WTC11 (cell line): ENCODE data around the gene ITPR3. TPM values are rescaled to one million over a fixed set of nuclear protein-coding genes. Genes with fewer than 3 reads are reported as not detected.
A peak's percentile ranks its signal among the peaks of the same experiment; 100 is the strongest.

Experiments
- ATAC-seq: fragments of 200-7000 bp; cut with Tn5 transposase; 2 replicates; pipeline ENCODE4 v1.10.0; 2021; ENCODE audit warnings: mild to moderate bottlenecking, moderate library complexity
- CTCF ChIA-PET: fragments of 300-600 bp; sonication (Branson Sonifier 250); formaldehyde crosslinking; loops from one replicate; lab custom pipeline; 2021; ENCODE audit warnings: antibody characterized with exemption; lab: Charles Lee
- POLR2A ChIA-PET: fragments of 350-600 bp; sonication (Branson Sonifier 250); formaldehyde crosslinking; loops from one replicate; lab custom pipeline; 2021; ENCODE audit warnings: antibody characterized with exemption; lab: Charles Lee
- DNase-seq: peaks from one replicate; pipeline ENCODE4 v3.0.0; 2021; ENCODE audit warnings: low spot score
- H3K27ac Mint-ChIP-seq: 2 replicates; pipeline ENCODE4 v1.8.0; 2021; ENCODE audit warnings: mixed read lengths
- H3K27me3 Mint-ChIP-seq: 2 replicates; pipeline ENCODE4 v1.8.0; 2021; ENCODE audit warnings: low read depth, mild to moderate bottlenecking, moderate library complexity, mixed read lengths
- H3K36me3 Mint-ChIP-seq: 2 replicates; pipeline ENCODE4 v1.8.0; 2021; ENCODE audit warnings: mixed read lengths
- H3K4me1 Mint-ChIP-seq: 2 replicates; pipeline ENCODE4 v1.8.0; 2022; ENCODE audit warnings: mixed read lengths
- H3K4me3 Mint-ChIP-seq: 2 replicates; pipeline ENCODE4 v1.8.0; 2021; ENCODE audit warnings: mild to moderate bottlenecking, moderate library complexity, mixed read lengths
- H3K9me3 Mint-ChIP-seq: 2 replicates; pipeline ENCODE4 v1.8.0; 2021; ENCODE audit warnings: mixed read lengths
- AR ChIP-seq: fragments of 250-450 bp; sonication (Bioruptor Pico); IDR thresholded peaks from 2 replicates; pipeline ENCODE4 v1.9.0; 2021; ENCODE audit warnings: mild to moderate bottlenecking
- CREM ChIP-seq: sonication (generic); formaldehyde crosslinking; IDR thresholded peaks from 2 replicates; pipeline ENCODE4 v1.8.1; 2022; ENCODE audit warnings: mild to moderate bottlenecking, missing genetic modification reagents, moderate library complexity
- ETV6 ChIP-seq: sonication (generic); formaldehyde crosslinking; IDR thresholded peaks from 2 replicates; pipeline ENCODE4 v1.8.1; 2022; ENCODE audit warnings: mild to moderate bottlenecking, missing genetic modification reagents
- FOXK1 ChIP-seq: sonication (generic); formaldehyde crosslinking; IDR thresholded peaks from 2 replicates; pipeline ENCODE4 v1.8.0; 2022; ENCODE audit warnings: mild to moderate bottlenecking, moderate library complexity, missing genetic modification reagents
- JAZF1 ChIP-seq: fragments of 250-450 bp; sonication (Bioruptor Pico); IDR thresholded peaks from 2 replicates; pipeline ENCODE4 v1.9.0; 2021; ENCODE audit warnings: moderate library complexity, mild to moderate bottlenecking, inconsistent platforms
- JUN ChIP-seq: sonication (generic); formaldehyde crosslinking; IDR thresholded peaks from 2 replicates; pipeline ENCODE4 v1.8.0; 2023; ENCODE audit warnings: mild to moderate bottlenecking, missing genetic modification reagents
- KAT7 ChIP-seq: sonication (generic); formaldehyde crosslinking; IDR thresholded peaks from 2 replicates; pipeline ENCODE4 v1.8.1; 2023; ENCODE audit warnings: missing genetic modification reagents, mild to moderate bottlenecking, borderline replicate concordance
- NFATC4 ChIP-seq: fragments of 250-450 bp; sonication (Bioruptor Pico); IDR thresholded peaks from 2 replicates; pipeline ENCODE4 v1.9.0; 2021; ENCODE audit warnings: mild to moderate bottlenecking
- NFE2L1 ChIP-seq: sonication (generic); formaldehyde crosslinking; IDR thresholded peaks from 2 replicates; pipeline ENCODE4 v1.8.1; 2023; ENCODE audit warnings: missing genetic modification reagents
- NFYB ChIP-seq: sonication (generic); formaldehyde crosslinking; conservative IDR thresholded peaks from 2 replicates; pipeline ENCODE4 v1.8.0; 2022; ENCODE audit warnings: low read depth, missing genetic modification reagents
- ZMAT4 ChIP-seq: fragments of 250-450 bp; sonication (Bioruptor Pico); IDR thresholded peaks from 2 replicates; pipeline ENCODE4 v1.9.0; 2021; ENCODE audit warnings: mild to moderate bottlenecking
- ZNF138 ChIP-seq: sonication (generic); formaldehyde crosslinking; conservative IDR thresholded peaks from 2 replicates; pipeline ENCODE4 v1.8.1; 2022; ENCODE audit warnings: mild to moderate bottlenecking, moderate library complexity, missing genetic modification reagents
- ZNF317 ChIP-seq: sonication (generic); formaldehyde crosslinking; IDR thresholded peaks from 2 replicates; pipeline ENCODE4 v1.8.1; 2023; ENCODE audit warnings: low read depth, mild to moderate bottlenecking, moderate library complexity, missing genetic modification reagents, borderline replicate concordance
- ZNF423 ChIP-seq: fragments of 250-450 bp; sonication (Bioruptor Pico); IDR thresholded peaks from 2 replicates; pipeline ENCODE4 v2.1.2; 2022; ENCODE audit warnings: mild to moderate bottlenecking, moderate library complexity
- ZNF671 ChIP-seq: fragments of 250-450 bp; sonication (Bioruptor Pico); IDR thresholded peaks from 2 replicates; pipeline ENCODE4 v1.8.0; 2021; ENCODE audit warnings: mild to moderate bottlenecking
- total RNA-seq: library from RNA; stranded (reverse); gene quantifications from 3 replicates; pipeline ENCODE4 v1.2.3, GENCODE V29; 2021
- TF ChIP-seq, protein P1 (sequence below): sonication (generic); formaldehyde crosslinking; IDR thresholded peaks from 2 replicates; pipeline ENCODE4 v1.8.1; 2022; ENCODE audit warnings: low read depth, mild to moderate bottlenecking, moderate library complexity, missing genetic modification reagents, borderline replicate concordance
- TF ChIP-seq, protein P2 (sequence below): sonication (generic); formaldehyde crosslinking; IDR thresholded peaks from 2 replicates; pipeline ENCODE4 v1.8.1; 2023; ENCODE audit warnings: mild to moderate bottlenecking, missing genetic modification reagents, moderate library complexity
- TF ChIP-seq, protein P3 (sequence below): sonication (generic); formaldehyde crosslinking; IDR thresholded peaks from 2 replicates; pipeline ENCODE4 v1.8.1; 2023; ENCODE audit warnings: mild to moderate bottlenecking, missing genetic modification reagents, borderline replicate concordance
- TF ChIP-seq, protein P4 (sequence below): sonication (generic); formaldehyde crosslinking; IDR thresholded peaks from 2 replicates; pipeline ENCODE4 v1.8.1; 2023; ENCODE audit warnings: mild to moderate bottlenecking, missing genetic modification reagents

ITPR3 gene
- total RNA-seq, 1 experiment from 2014 or later, result 47.3 TPM

DNA sequence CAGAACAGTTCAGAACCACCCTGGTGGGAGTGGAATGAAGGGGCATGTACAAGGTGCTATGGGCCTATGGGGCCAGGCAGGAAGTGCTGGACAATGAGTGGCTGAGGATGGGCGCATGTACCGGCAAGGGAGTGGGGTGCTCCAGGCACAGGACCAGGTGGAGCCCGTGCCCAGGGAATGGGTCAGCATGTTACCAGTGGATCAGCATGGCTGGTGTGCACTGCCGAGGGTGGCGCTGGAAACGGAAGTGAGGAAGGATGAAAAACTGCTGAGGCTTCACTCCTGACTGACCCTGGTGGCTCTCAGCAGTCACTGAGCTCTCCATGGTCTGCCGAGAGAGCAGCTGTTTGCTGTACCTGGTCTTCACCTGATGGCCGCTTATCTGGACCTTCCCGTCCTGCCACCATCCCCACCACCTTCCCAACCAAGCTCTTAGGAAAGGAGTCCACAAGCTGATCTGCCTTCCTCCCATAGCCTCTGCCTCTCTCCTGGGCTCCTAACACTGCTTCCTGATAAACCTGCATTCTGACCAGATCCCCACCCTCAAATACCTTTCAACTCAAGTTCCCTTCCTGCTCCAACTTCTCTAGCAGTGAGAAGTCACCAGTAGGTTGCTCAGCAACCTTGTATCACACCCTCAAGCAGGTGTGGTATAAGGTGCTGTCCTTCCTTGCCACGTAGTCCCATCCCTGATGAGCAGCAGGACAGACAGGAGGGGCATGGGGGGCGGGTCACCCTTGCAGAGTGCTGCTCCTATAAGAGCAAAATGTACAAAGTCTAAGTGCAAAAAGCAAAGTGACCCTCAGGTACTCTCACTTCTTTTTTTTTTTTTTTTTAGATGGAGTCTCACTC is 83.3 kb downstream of the ITPR3 start (continued):
- TF ChIP-seq, protein P1, sequence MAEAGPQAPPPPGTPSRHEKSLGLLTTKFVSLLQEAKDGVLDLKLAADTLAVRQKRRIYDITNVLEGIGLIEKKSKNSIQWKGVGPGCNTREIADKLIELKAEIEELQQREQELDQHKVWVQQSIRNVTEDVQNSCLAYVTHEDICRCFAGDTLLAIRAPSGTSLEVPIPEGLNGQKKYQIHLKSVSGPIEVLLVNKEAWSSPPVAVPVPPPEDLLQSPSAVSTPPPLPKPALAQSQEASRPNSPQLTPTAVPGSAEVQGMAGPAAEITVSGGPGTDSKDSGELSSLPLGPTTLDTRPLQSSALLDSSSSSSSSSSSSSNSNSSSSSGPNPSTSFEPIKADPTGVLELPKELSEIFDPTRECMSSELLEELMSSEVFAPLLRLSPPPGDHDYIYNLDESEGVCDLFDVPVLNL, result no peak
- no peak for TF ChIP-seq NFE2L1 (CRISPR knock-in tag)
- TF ChIP-seq FOXK1 (CRISPR knock-in tag), result no peak
- no peak for TF ChIP-seq ZNF423
- no peak for TF ChIP-seq ETV6 (CRISPR knock-in tag)
- TF ChIP-seq, all 79 proteins: peak for 0

GRCh38 chr6:33705268-33705885 is 84.3 kb downstream of the ITPR3 start:
- DNase-seq (no peak), ATAC-seq (no peak)
- H3K4me3 Mint-ChIP-seq, result no peak overlapping the region
- no peaks in the 10 kb centered on the region for H3K27me3 Mint-ChIP-seq
- H3K9me3 Mint-ChIP-seq, result no peaks in the 10 kb centered on the region
- CTCF ChIA-PET, result interaction anchor here (1.1 to 2.3 kb wide), 4 partner anchors 113 to 126 kb away, joined by 3 to 12 read pairs (median 4); partner anchors contain the start of gene BAK1
- TF ChIP-seq NFATC4 (CRISPR knock-in tag) (no peak), KAT7 (no peak), AR (CRISPR knock-in tag) (no peak)
- POLR2A ChIA-PET, result no interaction called here
- H3K4me1 Mint-ChIP-seq, result peaks cover 35% of the 10 kb centered on the region
- no peak overlapping the region for H3K27ac Mint-ChIP-seq
- H3K36me3 Mint-ChIP-seq, result peaks cover 42% of the 10 kb centered on the region

GRCh38 chr6:33705955-33706725 is 85.0 kb downstream of the ITPR3 start:
- Mint-ChIP-seq H3K4me3 (no peak overlapping the region), H3K27me3 (no peaks in the 10 kb centered on the region), H3K9me3 (no peaks in the 10 kb centered on the region), H3K36me3 (peaks cover 47% of the 10 kb centered on the region), H3K27ac (peak overlapping the region; percentile 69), H3K4me1 (peaks cover 42% of the 10 kb centered on the region)
- ChIA-PET CTCF (interaction anchor here (1.2 to 2.3 kb wide), 3 partner anchors 116 to 253 kb away, joined by 3 to 12 read pairs (median 3); partner anchors contain the start of gene BAK1), POLR2A (no interaction called here)
- no peak for ATAC-seq
- DNase-seq, result no peak
- TF ChIP-seq JUN (CRISPR knock-in tag) (no peak), ZNF671 (CRISPR knock-in tag) (no peak), NFYB (CRISPR knock-in tag) (no peak), ZNF317 (CRISPR knock-in tag) (no peak), ZMAT4 (CRISPR knock-in tag) (no peak), CREM (CRISPR knock-in tag) (no peak), JAZF1 (CRISPR knock-in tag) (no peak), ZNF138 (no peak)
- TF ChIP-seq, protein P2, sequence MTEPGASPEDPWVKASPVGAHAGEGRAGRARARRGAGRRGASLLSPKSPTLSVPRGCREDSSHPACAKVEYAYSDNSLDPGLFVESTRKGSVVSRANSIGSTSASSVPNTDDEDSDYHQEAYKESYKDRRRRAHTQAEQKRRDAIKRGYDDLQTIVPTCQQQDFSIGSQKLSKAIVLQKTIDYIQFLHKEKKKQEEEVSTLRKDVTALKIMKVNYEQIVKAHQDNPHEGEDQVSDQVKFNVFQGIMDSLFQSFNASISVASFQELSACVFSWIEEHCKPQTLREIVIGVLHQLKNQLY (CRISPR knock-in tag), result no peak
- TF ChIP-seq, protein P3, sequence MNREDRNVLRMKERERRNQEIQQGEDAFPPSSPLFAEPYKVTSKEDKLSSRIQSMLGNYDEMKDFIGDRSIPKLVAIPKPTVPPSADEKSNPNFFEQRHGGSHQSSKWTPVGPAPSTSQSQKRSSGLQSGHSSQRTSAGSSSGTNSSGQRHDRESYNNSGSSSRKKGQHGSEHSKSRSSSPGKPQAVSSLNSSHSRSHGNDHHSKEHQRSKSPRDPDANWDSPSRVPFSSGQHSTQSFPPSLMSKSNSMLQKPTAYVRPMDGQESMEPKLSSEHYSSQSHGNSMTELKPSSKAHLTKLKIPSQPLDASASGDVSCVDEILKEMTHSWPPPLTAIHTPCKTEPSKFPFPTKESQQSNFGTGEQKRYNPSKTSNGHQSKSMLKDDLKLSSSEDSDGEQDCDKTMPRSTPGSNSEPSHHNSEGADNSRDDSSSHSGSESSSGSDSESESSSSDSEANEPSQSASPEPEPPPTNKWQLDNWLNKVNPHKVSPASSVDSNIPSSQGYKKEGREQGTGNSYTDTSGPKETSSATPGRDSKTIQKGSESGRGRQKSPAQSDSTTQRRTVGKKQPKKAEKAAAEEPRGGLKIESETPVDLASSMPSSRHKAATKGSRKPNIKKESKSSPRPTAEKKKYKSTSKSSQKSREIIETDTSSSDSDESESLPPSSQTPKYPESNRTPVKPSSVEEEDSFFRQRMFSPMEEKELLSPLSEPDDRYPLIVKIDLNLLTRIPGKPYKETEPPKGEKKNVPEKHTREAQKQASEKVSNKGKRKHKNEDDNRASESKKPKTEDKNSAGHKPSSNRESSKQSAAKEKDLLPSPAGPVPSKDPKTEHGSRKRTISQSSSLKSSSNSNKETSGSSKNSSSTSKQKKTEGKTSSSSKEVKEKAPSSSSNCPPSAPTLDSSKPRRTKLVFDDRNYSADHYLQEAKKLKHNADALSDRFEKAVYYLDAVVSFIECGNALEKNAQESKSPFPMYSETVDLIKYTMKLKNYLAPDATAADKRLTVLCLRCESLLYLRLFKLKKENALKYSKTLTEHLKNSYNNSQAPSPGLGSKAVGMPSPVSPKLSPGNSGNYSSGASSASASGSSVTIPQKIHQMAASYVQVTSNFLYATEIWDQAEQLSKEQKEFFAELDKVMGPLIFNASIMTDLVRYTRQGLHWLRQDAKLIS, result no peak
- TF ChIP-seq, protein P4, sequence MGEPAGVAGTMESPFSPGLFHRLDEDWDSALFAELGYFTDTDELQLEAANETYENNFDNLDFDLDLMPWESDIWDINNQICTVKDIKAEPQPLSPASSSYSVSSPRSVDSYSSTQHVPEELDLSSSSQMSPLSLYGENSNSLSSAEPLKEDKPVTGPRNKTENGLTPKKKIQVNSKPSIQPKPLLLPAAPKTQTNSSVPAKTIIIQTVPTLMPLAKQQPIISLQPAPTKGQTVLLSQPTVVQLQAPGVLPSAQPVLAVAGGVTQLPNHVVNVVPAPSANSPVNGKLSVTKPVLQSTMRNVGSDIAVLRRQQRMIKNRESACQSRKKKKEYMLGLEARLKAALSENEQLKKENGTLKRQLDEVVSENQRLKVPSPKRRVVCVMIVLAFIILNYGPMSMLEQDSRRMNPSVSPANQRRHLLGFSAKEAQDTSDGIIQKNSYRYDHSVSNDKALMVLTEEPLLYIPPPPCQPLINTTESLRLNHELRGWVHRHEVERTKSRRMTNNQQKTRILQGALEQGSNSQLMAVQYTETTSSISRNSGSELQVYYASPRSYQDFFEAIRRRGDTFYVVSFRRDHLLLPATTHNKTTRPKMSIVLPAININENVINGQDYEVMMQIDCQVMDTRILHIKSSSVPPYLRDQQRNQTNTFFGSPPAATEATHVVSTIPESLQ, result no peak
